Measurements from ENCODE around the gene COPS4.
"Not testable (repeated sequence)": the region's sequence is repeated elsewhere in the genome, so short reads cannot be mapped to it uniquely, and the experiment has no call there.

The COPS4 gene

GRCh38 chr4:83024233-83024632 lies 10.8 kb upstream of the COPS4 start:
- DNase-seq, result no peak

DNA sequence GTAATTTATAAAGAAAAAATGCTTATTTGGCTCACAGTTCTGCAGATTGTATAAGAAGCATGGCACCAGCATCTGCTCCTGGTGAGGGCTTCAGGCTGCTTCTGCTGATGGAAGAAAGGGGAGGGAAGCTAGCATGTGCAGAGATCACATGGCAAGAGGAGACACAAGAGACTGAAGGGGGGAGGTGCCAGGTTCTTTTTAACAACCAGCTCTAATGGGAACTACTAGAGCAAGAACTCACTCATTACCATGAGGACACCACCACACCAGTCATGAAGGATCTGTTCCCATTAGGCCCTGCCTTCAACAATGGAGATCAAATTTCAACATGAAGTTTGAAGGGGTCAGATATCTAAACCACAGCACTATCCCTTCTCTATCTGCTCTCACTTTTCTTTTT lies 9.4 kb upstream of the COPS4 start:
- DNase-seq, result no peak

DNA sequence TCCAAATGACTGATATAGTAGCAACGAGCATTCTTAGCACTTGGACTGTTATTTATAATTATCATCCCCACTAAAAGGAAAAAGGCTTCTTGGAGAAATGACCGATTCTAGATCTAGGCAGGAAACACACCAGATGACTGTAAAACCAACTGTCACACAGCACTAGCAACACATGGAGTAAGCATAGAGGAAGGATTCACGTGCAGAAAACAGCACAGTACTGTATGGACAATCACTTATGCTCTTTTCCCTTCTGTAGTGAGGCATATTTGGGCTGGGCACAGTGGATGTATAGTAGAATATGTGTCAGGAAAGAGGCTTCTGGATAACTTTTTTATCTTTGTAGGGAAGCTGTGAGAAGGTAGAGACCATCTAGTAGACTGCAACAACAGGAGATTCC lies 6.0 kb upstream of the COPS4 start:
- DNase-seq, result no peak

- DNase-seq, result no peak
Measured at GRCh38 chr4:83029688-83030087, 5.3 kb upstream of the COPS4 start.

DNA sequence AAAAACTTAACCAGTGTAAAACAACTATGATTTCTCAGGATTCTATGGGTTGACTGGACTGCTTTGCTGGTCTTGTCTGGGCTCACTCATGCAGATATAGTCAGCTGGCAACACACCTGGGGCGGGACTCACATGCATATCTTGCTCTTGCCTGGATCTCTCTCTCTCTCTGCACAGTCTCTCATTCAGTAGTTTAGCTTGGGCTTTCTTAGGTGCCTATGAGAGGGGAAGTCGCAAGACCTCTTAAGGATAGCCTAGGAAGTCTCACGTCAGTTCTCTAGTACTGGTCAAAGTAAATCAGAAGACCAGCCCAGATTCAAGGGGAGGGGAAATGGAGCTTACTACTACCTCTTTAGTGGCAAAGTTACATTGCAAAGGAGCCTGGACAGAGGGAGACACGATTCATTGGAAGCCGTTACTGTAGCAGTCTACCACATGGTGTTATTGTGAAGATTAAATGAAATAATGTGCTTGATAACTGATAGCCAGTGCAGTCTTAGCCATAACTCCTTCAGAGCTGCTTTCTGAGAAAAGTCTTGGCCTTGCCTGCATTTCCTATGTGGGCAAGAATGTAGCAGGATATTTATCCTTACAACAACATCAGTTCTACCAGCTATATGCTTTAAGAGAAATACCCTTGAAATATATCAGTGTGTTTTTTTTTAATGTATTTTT lies 2.1 kb downstream of the COPS4 start:
- no peak for DNase-seq

GRCh38 chr4:83040269-83040668 lies 5.3 kb downstream of the COPS4 start:
- DNase-seq, result no peak

- not testable (repeated sequence) for DNase-seq
Measured at GRCh38 chr4:83043157-83043556, 8.2 kb downstream of the COPS4 start.

GRCh38 chr4:83043801-83044407 lies 8.9 kb downstream of the COPS4 start:
- DNase-seq, result no peak

- DNase-seq, result no peak
Measured at GRCh38 chr4:83046693-83047473, 11.9 kb downstream of the COPS4 start.

GRCh38 chr4:83048781-83049180 lies 13.8 kb downstream of the COPS4 start:
- DNase-seq, result not testable (repeated sequence)

GRCh38 chr4:83054928-83055327 lies 19.9 kb downstream of the COPS4 start:
- DNase-seq, result no peak

DNA sequence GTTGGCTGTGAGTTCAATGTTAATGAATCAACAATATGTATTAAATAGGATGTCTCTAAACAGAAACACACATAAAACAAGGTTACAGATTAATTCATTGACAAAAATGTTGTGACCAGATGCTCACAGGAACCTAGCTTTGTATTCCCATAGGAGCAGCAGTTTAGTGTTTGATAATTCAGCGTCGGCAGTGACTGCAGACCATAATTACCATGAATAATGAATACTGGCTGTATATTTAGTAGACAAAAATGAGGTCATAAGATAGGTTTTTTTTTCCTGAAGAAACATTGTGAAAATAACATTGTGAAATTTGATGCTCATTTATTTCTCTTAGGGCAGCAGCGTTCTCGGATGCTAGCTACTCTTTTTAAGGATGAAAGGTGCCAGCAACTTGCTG lies 27.8 kb downstream of the COPS4 start:
- no peak for DNase-seq

- DNase-seq, result no peak
Measured at GRCh38 chr4:83065266-83065665, 30.3 kb downstream of the COPS4 start.

GRCh38 chr4:83067058-83067639 lies 32.2 kb downstream of the COPS4 start:
- DNase-seq, result no peak

DNA sequence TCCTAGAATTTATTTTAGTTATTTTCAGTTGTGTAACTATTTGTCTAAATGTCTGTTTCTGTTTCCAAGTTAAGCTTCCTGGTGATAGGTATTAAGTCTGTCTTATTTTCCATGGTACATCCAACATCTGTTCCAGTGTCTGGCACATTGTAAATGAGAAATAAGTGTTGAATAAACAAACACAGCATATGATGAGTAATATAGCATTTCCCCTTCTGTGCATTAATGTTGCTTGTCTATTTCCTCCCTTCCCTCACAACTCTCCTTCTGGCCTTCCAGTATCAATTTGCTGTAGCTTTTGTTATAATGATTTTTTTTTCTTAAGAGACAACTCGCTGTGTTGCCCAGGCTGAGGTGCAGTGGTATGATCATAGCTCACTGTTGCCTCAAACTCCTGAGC lies 36.1 kb downstream of the COPS4 start:
- DNase-seq, result no peak

- peak; percentile 56 for DNase-seq
Measured at GRCh38 chr4:83074086-83074704, 39.2 kb downstream of the COPS4 start.

- DNase-seq, result not testable (repeated sequence)
Measured at GRCh38 chr4:83074783-83075182, 39.8 kb downstream of the COPS4 start.

GRCh38 chr4:83075311-83076095 lies 40.5 kb downstream of the COPS4 start:
- no peak for DNase-seq

DNA sequence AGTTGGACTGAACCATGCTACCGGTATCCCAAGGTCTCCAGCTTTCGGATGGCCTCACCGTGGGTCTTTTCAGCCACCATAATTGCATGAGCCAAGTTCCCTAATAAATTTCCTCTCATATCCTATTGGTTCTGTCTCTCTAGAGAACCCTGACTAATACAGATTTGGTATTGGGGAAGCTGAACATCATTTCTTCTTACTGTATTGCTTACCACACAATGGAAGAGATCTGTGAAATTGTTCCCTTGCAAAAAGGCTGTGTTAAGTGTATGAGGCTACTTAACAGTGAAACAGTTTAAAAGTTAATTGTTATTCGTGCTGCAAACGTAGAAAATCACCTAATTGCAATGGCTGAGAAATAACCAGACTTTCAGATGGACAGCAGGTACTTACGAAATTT lies 45.6 kb downstream of the COPS4 start:
- DNase-seq, result no peak

GRCh38 chr4:83082777-83083176 lies 47.8 kb downstream of the COPS4 start:
- no peak for DNase-seq

DNA sequence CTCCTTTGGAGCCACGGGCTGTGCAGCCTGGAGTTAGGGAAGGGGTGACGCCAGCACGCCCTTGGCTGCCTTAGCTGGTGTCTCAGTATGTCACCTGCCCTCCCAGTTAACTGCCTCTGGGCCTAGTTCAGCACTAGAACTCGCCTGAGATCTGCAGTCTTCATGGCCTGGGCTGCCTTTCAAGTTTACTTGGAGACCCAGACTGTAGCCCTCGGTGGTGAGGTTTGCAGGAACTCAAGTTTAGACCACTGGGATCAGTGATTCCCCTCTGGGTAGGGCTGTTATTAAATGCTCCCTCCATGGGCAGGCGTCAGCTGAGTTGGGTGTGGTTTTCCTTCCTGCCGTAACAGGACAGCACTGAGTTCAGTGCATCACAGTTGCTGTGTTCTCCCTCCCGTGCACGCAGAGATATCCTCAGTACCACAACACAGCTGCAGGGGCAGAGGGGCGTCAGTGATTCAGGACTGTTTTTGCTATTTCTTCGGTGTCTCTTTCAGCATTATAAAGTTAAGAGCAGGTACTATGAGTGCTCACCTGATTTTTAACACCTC lies 49.0 kb downstream of the COPS4 start:
- DNase-seq, result no peak

- DNase-seq, result not testable (repeated sequence)
Measured at GRCh38 chr4:83084956-83085355, 50.0 kb downstream of the COPS4 start.
